ENCODE results near the gene GPR149. TPM values are rescaled to one million over a fixed set of nuclear protein-coding genes. Genes with fewer than 3 reads are reported as not detected.

GPR149 gene
- total and polyA plus RNA-seq, 2 donors (not counting 3 experiments of a cell fraction or from before 2014, with no cell fraction given): not detected

- intact Hi-C loops (cut with micrococcal nuclease): no loop called here
- no peaks in the 10 kb centered on the region for H3K9me3 ChIP-seq (replicated peaks; ENCODE audit: control insufficient read depth, insufficient read depth, low read length)
- BruUV-seq (replicated peaks): no TSS peak
- no peak overlapping the region for H3K27ac ChIP-seq (ENCODE audit: insufficient read depth, low read depth, low read length)
- H3K79me2 ChIP-seq (ENCODE audit: control insufficient read depth, insufficient read depth, low read length): no peaks in the 10 kb centered on the region
- no peaks in the 10 kb centered on the region for H3K27me3 ChIP-seq (ENCODE audit: control insufficient read depth in 2 of 2, insufficient read depth in 2 of 2, low read length in 2 of 2)
- no peak for TF ChIP-seq POLR2AphosphoS5 (IDR thresholded peaks at IDR 0.05; ENCODE audit: insufficient read depth, low read depth, low read length)
- TF ChIP-seq GATA2 (IDR thresholded peaks at IDR 0.05; ENCODE audit: insufficient read depth, insufficient read length, low read depth, low read length): no peak
- TF ChIP-seq JUN (IDR thresholded peaks at IDR 0.05; ENCODE audit: borderline replicate concordance, insufficient read depth, insufficient read length, low read depth): no peak
- no peak for TF ChIP-seq MYC (IDR thresholded peaks at IDR 0.05; ENCODE audit: low read depth, low read length)
- no peak for TF ChIP-seq POLR2A (IDR thresholded peaks at IDR 0.05; ENCODE audit: low read depth, low read length)
- no peak for TF ChIP-seq CTCF (IDR thresholded peaks at IDR 0.05; ENCODE audit: extremely low read depth in 1 of 2, insufficient read depth in 1 of 2, low read depth in 1 of 2, low read length in 2 of 2)
- TF ChIP-seq FOS (IDR thresholded peaks at IDR 0.05; ENCODE audit: borderline replicate concordance, insufficient read depth, low read length): no peak
- no peak for TF ChIP-seq MAX (IDR thresholded peaks at IDR 0.05; ENCODE audit: insufficient read depth, insufficient read length)
- TF ChIP-seq EZH2 (IDR thresholded peaks at IDR 0.05; ENCODE audit: borderline replicate concordance, low read depth, low read length, severe bottlenecking): no peak
- no peak overlapping the region for H3K4me2 ChIP-seq (ENCODE audit: insufficient read depth, low read length)
- H3K9me1 ChIP-seq (replicated peaks; ENCODE audit: control insufficient read depth, extremely low read depth, insufficient read depth, low read length): no peaks in the 10 kb centered on the region
- FAIRE-seq (no peak), DNase-seq (ENCODE audit: low read depth, low spot score) (no peak)
- H4K20me1 ChIP-seq (replicated peaks; ENCODE audit: control insufficient read depth, extremely low read depth, insufficient read depth, low read length): no peaks in the 10 kb centered on the region
- H3K36me3 ChIP-seq (ENCODE audit: control insufficient read depth in 2 of 2, extremely low read depth in 1 of 2, insufficient read depth in 2 of 2, low read length in 2 of 2): peaks cover 11 to 15% of the 10 kb centered on the region in 2 experiments
- H3K4me3 ChIP-seq (replicated peaks in 1 of 3; ENCODE audit: insufficient read depth in 1 of 3, low read depth in 1 of 3, low read length in 3 of 3): no peak overlapping the region
- ChIA-PET POLR2A (no interaction called here), CTCF (no interaction called here)
- no peak overlapping the region for H3K9ac ChIP-seq (replicated peaks; ENCODE audit: extremely low read depth, insufficient read depth, low read length)
- dilution Hi-C loops (cut with MboI; ENCODE audit: extremely low pct_ligation_motif_present, low sequenced_read_pairs): no loop called here
- H3K4me1 ChIP-seq (ENCODE audit: control insufficient read depth, extremely low read depth, insufficient read depth, low read length): no peaks in the 10 kb centered on the region
- no peak overlapping the region for H2AFZ ChIP-seq (ENCODE audit: low read depth, low read length)
Observed at GRCh38 chr3:154304116-154304786, 125.7 kb downstream of the GPR149 start.
